ENCODE measurements around the gene CMTM2.

The CMTM2 gene

DNA sequence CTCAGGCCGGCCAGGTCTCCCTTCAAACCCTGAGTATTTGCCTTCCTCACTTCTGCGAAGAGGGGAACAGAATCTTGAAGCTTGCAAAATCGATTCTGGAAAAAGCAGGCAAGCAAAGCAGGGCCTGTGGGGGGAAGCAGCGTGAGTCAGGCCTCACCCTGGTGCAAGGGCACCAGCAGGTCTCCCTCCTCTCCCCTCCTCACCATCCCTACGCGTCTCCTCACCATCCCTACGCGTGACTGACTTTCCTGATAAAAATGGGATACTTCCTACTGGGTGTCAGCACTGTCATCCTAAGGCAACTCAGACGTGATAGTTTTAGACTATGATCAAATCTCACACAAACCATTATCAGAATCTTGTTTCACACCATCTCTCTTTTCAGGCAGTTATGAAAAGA lies 37.3 kb downstream of the CMTM2 start:
- no peak overlapping the region for H3K4me3 ChIP-seq (ENCODE audit: insufficient read depth, low read depth, low read length, poor library complexity, severe bottlenecking)
- H3K4me1 ChIP-seq (ENCODE audit: control insufficient read depth, insufficient read depth, low read length, poor library complexity, severe bottlenecking): no peaks in the 10 kb centered on the region
- H3K36me3 ChIP-seq (ENCODE audit: control insufficient read depth, insufficient read depth, low read length): peaks cover 18% of the 10 kb centered on the region
- no peaks in the 10 kb centered on the region for H3K9me3 ChIP-seq (ENCODE audit: control insufficient read depth, low read length)
- H3K27ac ChIP-seq (ENCODE audit: insufficient read depth, low read length, poor library complexity, severe bottlenecking): no peak overlapping the region
- no peaks in the 10 kb centered on the region for H3K27me3 ChIP-seq (replicated peaks; ENCODE audit: control insufficient read depth, insufficient read depth, low read length, poor library complexity, severe bottlenecking)
- no peak for DNase-seq

DNA sequence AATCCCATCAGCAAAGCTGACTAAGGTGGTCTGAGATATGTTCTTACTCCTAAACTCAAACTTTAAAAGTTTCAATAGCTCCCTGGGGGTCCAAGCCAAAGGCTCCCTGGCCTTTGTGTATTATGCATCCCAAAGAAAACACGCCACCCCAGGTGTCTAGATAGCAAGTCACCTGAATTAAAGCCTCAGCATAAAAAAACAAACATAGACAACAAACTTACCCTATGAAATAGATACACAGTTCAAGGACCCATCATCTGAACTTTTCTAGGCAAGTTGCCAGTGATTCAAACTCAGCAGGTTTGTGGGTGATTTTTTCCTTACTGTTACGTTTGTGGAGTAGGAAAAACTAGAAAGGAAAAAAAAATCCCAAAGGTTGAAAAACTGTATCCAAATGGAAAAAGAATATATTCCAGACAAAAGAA lies 37.8 kb downstream of the CMTM2 start:
- H3K4me3 ChIP-seq (ENCODE audit: insufficient read depth, low read depth, low read length, poor library complexity, severe bottlenecking): no peak overlapping the region
- no peak for DNase-seq
- no peaks in the 10 kb centered on the region for H3K27me3 ChIP-seq (replicated peaks; ENCODE audit: control insufficient read depth, insufficient read depth, low read length, poor library complexity, severe bottlenecking)
- no peaks in the 10 kb centered on the region for H3K9me3 ChIP-seq (ENCODE audit: control insufficient read depth, low read length)
- H3K36me3 ChIP-seq (ENCODE audit: control insufficient read depth, insufficient read depth, low read length): peaks cover 14% of the 10 kb centered on the region
- H3K27ac ChIP-seq (ENCODE audit: insufficient read depth, low read length, poor library complexity, severe bottlenecking): no peak overlapping the region
- no peaks in the 10 kb centered on the region for H3K4me1 ChIP-seq (ENCODE audit: control insufficient read depth, insufficient read depth, low read length, poor library complexity, severe bottlenecking)

DNA sequence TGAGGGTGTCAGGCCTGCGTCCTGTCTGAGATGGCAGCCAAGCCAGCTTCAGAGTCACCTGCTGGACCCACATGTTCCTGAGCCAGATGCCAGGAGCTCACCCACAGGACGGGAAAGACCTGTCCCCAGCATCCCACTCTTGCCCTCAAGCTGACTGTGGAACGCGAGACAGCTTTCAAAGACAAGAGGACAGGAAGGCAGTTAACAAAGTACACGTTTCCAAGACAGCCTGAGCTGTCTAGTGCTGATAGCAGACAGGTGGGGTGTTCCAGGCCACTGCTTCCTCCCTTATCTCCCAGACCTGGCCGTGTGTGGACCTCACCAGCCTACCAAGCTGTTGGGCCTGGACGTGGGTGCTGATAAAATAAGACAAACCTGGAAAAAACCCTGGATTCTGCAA lies 38.5 kb downstream of the CMTM2 start:
- no peak overlapping the region for H3K4me3 ChIP-seq (ENCODE audit: insufficient read depth, low read depth, low read length, poor library complexity, severe bottlenecking)

DNA sequence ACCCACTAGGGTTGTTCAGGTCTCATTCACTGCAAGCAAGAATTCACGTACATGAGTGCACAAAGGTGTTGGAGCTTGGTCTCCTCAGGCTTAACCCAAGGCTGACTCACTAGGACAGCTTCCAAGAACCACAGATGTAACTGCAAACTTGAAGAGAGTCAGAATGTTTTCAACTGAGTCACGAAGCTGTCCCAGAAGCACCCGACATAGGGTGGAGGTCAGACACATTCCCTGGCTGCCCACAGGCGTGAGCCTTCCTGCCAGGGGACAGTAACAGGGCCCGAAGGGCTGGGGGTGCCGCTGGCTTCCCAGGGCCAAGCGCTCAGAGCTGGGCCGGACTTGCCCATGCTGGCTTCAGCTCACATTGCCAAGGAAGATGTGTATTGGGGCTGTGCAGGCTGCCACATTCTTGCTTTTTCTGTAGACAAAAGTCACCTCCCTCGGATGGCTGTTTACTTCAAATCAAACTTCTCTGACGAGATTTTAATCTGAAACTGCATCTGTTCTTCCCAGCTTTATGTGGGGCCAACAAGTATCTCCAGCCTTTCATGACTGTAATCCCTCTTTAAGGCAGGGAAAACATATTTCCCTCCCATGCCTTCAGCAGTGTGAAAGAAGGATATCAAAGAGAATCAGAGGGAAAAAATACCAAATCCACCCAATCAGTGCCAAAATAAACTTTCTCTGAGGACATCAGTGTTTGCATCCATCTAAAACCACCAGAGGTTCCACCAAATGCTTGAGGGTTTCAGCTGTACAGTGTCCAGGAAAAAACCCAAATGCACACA lies 39.5 kb downstream of the CMTM2 start:
- no peak for DNase-seq
- no peaks in the 10 kb centered on the region for H3K36me3 ChIP-seq (ENCODE audit: control insufficient read depth, insufficient read depth, low read length)

More for the DNA sequence above, 38.5 kb downstream of the CMTM2 start:
- H3K4me1 ChIP-seq (ENCODE audit: control insufficient read depth, insufficient read depth, low read length, poor library complexity, severe bottlenecking): no peaks in the 10 kb centered on the region
- no peaks in the 10 kb centered on the region for H3K9me3 ChIP-seq (ENCODE audit: control insufficient read depth, low read length)
- no peak overlapping the region for H3K27ac ChIP-seq (ENCODE audit: insufficient read depth, low read length, poor library complexity, severe bottlenecking)
- no peaks in the 10 kb centered on the region for H3K27me3 ChIP-seq (replicated peaks; ENCODE audit: control insufficient read depth, insufficient read depth, low read length, poor library complexity, severe bottlenecking)
- H3K36me3 ChIP-seq (ENCODE audit: control insufficient read depth, insufficient read depth, low read length): peaks cover 9% of the 10 kb centered on the region
- no peak for DNase-seq

DNA sequence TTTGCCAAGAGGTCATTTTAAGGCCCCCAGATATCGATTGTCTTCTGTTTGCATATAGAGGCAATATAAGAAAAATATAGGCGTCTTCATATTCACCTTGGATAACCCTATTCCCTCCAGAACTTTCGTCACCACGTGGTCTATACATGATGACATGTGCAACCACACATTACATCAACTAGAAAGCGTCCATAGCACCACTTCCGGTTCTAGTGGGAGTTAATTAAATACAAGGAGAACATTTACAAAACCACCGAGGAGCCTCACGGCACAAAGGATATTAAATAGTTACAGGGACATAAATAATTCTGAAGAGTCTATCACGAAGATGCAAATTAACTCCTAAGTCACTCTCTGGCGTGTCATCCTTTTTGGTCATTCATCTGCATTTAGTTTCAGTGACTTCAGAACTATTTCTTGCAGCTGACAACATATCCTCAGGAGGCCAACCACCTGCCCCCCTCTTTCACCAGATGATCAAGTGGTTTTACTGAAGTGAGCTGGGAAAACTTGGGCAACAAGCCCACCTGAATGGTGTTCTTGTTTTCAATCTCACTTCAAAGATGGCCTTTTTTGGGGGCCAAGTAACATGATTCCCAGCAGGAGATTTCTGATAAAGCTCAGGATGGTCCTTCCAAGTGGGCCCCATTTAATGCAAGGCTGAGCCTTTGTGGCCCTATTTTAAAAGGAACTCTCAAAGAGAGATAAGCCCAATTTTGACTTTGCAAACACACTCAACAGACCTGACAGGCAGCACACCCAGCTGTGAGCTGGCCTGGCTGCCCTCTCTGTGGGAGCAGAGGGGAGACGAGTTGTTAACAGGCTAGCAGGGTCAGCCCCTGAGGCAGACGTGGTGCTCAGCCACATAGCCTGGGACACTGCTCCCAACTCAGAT lies 40.5 kb downstream of the CMTM2 start:
- H3K4me3 ChIP-seq (ENCODE audit: insufficient read depth, low read depth, low read length, poor library complexity, severe bottlenecking): no peak overlapping the region
- no peaks in the 10 kb centered on the region for H3K36me3 ChIP-seq (ENCODE audit: control insufficient read depth, insufficient read depth, low read length)
- no peaks in the 10 kb centered on the region for H3K4me1 ChIP-seq (ENCODE audit: control insufficient read depth, insufficient read depth, low read length, poor library complexity, severe bottlenecking)
- no peak for DNase-seq
- H3K27ac ChIP-seq (ENCODE audit: insufficient read depth, low read length, poor library complexity, severe bottlenecking): no peak overlapping the region
- H3K9me3 ChIP-seq (ENCODE audit: control insufficient read depth, low read length): no peaks in the 10 kb centered on the region
- no peaks in the 10 kb centered on the region for H3K27me3 ChIP-seq (replicated peaks; ENCODE audit: control insufficient read depth, insufficient read depth, low read length, poor library complexity, severe bottlenecking)

More for the DNA sequence above, 39.5 kb downstream of the CMTM2 start:
- Histone ChIP-seq H3K27me3 (replicated peaks; ENCODE audit: control insufficient read depth, insufficient read depth, low read length, poor library complexity, severe bottlenecking) (no peaks in the 10 kb centered on the region), H3K9me3 (ENCODE audit: control insufficient read depth, low read length) (no peaks in the 10 kb centered on the region), H3K27ac (ENCODE audit: insufficient read depth, low read length, poor library complexity, severe bottlenecking) (no peak overlapping the region), H3K4me3 (ENCODE audit: insufficient read depth, low read depth, low read length, poor library complexity, severe bottlenecking) (no peak overlapping the region), H3K4me1 (ENCODE audit: control insufficient read depth, insufficient read depth, low read length, poor library complexity, severe bottlenecking) (no peaks in the 10 kb centered on the region)

DNA sequence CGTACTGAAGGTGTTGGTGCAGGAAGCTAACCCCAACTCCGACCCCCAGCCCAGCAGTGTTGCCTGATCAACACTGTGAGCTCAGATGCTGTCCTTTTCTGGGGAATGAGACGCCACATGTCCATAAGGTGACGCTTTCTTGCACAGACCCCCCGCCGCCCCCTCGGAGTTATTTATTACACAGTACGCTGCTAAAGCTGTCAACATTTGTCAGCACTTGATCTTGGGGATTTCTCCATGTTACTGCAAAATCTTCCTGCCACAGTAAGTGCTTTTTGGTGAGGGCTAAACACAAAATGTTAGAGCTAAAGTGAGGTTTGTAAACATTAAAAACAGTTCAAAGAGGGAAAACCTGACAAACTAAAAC lies 41.1 kb downstream of the CMTM2 start:
- Histone ChIP-seq H3K36me3 (ENCODE audit: control insufficient read depth, insufficient read depth, low read length) (no peaks in the 10 kb centered on the region), H3K27ac (ENCODE audit: insufficient read depth, low read length, poor library complexity, severe bottlenecking) (no peak overlapping the region), H3K9me3 (ENCODE audit: control insufficient read depth, low read length) (no peaks in the 10 kb centered on the region), H3K27me3 (replicated peaks; ENCODE audit: control insufficient read depth, insufficient read depth, low read length, poor library complexity, severe bottlenecking) (no peaks in the 10 kb centered on the region), H3K4me3 (ENCODE audit: insufficient read depth, low read depth, low read length, poor library complexity, severe bottlenecking) (no peak overlapping the region), H3K4me1 (ENCODE audit: control insufficient read depth, insufficient read depth, low read length, poor library complexity, severe bottlenecking) (no peaks in the 10 kb centered on the region)
- DNase-seq: no peak

DNA sequence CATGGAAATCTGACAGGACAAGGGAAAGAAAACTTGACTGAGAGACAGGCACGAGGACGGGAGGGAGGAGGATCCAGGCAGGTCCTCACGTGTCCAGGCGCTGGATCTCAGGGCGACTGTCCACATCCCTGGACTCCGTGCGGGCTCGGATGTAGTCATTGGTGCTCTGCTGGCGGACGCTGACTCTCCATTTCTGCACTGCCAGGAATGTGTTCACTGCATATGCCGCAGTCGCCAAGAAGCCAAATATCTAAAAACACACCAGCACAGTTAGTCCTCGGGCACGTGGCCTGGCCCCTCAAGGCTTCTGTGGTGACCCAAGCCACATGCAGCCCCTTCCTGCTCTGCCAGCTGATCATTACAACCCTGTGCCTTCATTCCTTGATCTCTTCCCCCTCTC lies 42.7 kb downstream of the CMTM2 start:
- Histone ChIP-seq H3K27me3 (replicated peaks; ENCODE audit: control insufficient read depth, insufficient read depth, low read length, poor library complexity, severe bottlenecking) (no peaks in the 10 kb centered on the region), H3K4me1 (ENCODE audit: control insufficient read depth, insufficient read depth, low read length, poor library complexity, severe bottlenecking) (no peaks in the 10 kb centered on the region), H3K27ac (ENCODE audit: insufficient read depth, low read length, poor library complexity, severe bottlenecking) (no peak overlapping the region), H3K9me3 (ENCODE audit: control insufficient read depth, low read length) (no peaks in the 10 kb centered on the region), H3K36me3 (ENCODE audit: control insufficient read depth, insufficient read depth, low read length) (no peaks in the 10 kb centered on the region), H3K4me3 (ENCODE audit: insufficient read depth, low read depth, low read length, poor library complexity, severe bottlenecking) (no peak overlapping the region)
- no peak for DNase-seq

DNA sequence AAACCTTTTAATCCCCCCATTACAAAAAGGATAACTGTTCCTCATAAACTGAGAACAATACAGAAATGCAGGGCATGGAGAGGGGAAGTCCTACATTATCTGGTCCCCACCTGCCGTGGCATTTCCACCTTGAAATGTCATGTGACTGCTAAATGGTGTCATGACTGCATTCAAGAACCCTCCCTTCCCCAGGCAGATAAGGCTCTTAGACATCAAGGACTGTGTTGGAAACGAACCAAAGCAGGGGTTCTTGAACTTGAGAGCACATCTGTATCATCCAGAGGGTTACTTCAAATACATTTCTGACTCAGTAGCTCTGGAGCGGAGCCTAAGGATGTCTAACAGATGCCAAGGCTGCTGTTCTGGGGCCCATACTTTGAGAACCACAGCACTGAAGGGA lies 43.6 kb downstream of the CMTM2 start:
- Histone ChIP-seq H3K36me3 (ENCODE audit: control insufficient read depth, insufficient read depth, low read length) (no peaks in the 10 kb centered on the region), H3K4me3 (ENCODE audit: insufficient read depth, low read depth, low read length, poor library complexity, severe bottlenecking) (no peak overlapping the region), H3K27me3 (replicated peaks; ENCODE audit: control insufficient read depth, insufficient read depth, low read length, poor library complexity, severe bottlenecking) (no peaks in the 10 kb centered on the region)

DNA sequence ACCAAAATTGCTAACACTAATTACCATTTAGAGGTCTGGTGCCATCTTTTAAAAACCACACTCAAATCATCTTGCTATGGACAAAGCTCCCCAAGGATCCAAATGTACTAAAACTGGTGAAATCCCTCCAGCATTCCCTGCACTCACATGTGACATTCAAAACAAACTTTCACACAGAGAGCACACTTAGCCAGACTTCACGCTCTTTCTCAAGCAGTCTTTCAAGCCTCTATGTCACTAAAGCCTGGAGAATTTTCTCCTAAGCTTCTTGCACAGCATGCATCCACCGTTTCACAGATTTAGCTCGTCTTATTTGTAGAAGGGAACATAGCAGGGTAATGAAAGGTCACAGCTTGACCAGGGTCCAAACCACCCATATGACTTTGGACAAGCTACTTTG lies 44.5 kb downstream of the CMTM2 start:
- H3K36me3 ChIP-seq (ENCODE audit: control insufficient read depth, insufficient read depth, low read length): no peaks in the 10 kb centered on the region
- no peaks in the 10 kb centered on the region for H3K9me3 ChIP-seq (ENCODE audit: control insufficient read depth, low read length)
- H3K4me1 ChIP-seq (ENCODE audit: control insufficient read depth, insufficient read depth, low read length, poor library complexity, severe bottlenecking): no peaks in the 10 kb centered on the region
- no peak overlapping the region for H3K4me3 ChIP-seq (ENCODE audit: insufficient read depth, low read depth, low read length, poor library complexity, severe bottlenecking)
- DNase-seq: no peak
- no peaks in the 10 kb centered on the region for H3K27me3 ChIP-seq (replicated peaks; ENCODE audit: control insufficient read depth, insufficient read depth, low read length, poor library complexity, severe bottlenecking)
- no peak overlapping the region for H3K27ac ChIP-seq (ENCODE audit: insufficient read depth, low read length, poor library complexity, severe bottlenecking)

More for the DNA sequence above, 43.6 kb downstream of the CMTM2 start:
- Histone ChIP-seq H3K4me1 (ENCODE audit: control insufficient read depth, insufficient read depth, low read length, poor library complexity, severe bottlenecking) (no peaks in the 10 kb centered on the region), H3K9me3 (ENCODE audit: control insufficient read depth, low read length) (no peaks in the 10 kb centered on the region), H3K27ac (ENCODE audit: insufficient read depth, low read length, poor library complexity, severe bottlenecking) (no peak overlapping the region)
- no peak for DNase-seq
